Tibial artery (tissue), 4 donors: ENCODE data around the gene CSPG4.

ENCODE experiments used
- DNase-seq, 2 donors: peaks; one replicate each; pipeline ENCODE4 v3.0.0-alpha.2; 2019
- H3K27ac ChIP-seq, 2 donors: fragments of 200-600 bp; sonication (generic) in 1 of 2; 1 replicate in 1 of 2; 2 replicates in 1 of 2; pipeline ENCODE4 v1.5.1; 2018 to 2019; ENCODE audit warnings: mild to moderate bottlenecking in 1 of 2
- H3K27me3 ChIP-seq, 2 donors: fragments of 200-600 bp; sonication (generic) in 1 of 2; one replicate each; pipeline versions ENCODE4 v1.5.1 to v1.6.0; 2016 to 2019
- H3K36me3 ChIP-seq, 3 donors: fragments of 200-600 bp; sonication (generic) in 2 of 3; one replicate each; pipeline ENCODE4 v1.5.1; 2016 to 2019; ENCODE audit warnings: mild to moderate bottlenecking in 2 of 3
- H3K4me1 ChIP-seq, 4 donors: fragments of 200-600 bp; sonication (generic) in 2 of 4; 1 replicate in 3 of 4; 2 replicates in 1 of 4; pipeline ENCODE4 v1.5.1; 2016 to 2019
- H3K4me3 ChIP-seq, 2 donors: fragments of 200-600 bp; sonication (generic) in 1 of 2; 1 replicate in 1 of 2; 2 replicates in 1 of 2; pipeline ENCODE4 v1.5.1; 2018 to 2019; ENCODE audit warnings: mild to moderate bottlenecking in 2 of 2
- H3K9me3 ChIP-seq, 3 donors: fragments of 200-600 bp; sonication (generic) in 1 of 3; one replicate each; pipeline ENCODE4 v1.5.1; 2016 to 2019
- CTCF ChIP-seq, 2 experiments: fragments of 200-600 bp in 1 of 2; fragments of 450-650 bp in 1 of 2; IDR thresholded peaks; one replicate each; pipeline ENCODE4 v1.5.1; 2017 to 2019; ENCODE audit warnings: antibody characterized with exemption in 2 of 2, mild to moderate bottlenecking in 1 of 2, moderate library complexity in 1 of 2
- intact Hi-C: fragments of 100-400 bp; cut with DNase I; formaldehyde crosslinking; loops from one replicate; pipeline ENCODE4 v1.15.0; 2023; ENCODE audit warnings: low total_unique reads

Gene CSPG4

GRCh38 chr15:75676688-75677464 lies 35.8 kb downstream of the CSPG4 start:
- Histone ChIP-seq H3K4me1 (peaks cover 6 to 55% (median 51%) of the 10 kb centered on the region in 4 donors), H3K27me3 (no peaks in the 10 kb centered on the region), H3K36me3 (peaks cover 51 to 71% (median 61%) of the 10 kb centered on the region in 3 donors), H3K4me3 (no peak overlapping the region), H3K27ac (peak overlapping the region; percentile 89 to 92), H3K9me3 (no peaks in the 10 kb centered on the region)
- DNase-seq: no peak
- no peak for TF ChIP-seq CTCF (IDR thresholded peaks at IDR 0.05)
- intact Hi-C loops: no loop called here

GRCh38 chr15:75675579-75676404 lies 36.9 kb downstream of the CSPG4 start:
- intact Hi-C loops: no loop called here
- peaks cover 41 to 60% (median 50%) of the 10 kb centered on the region in 3 donors for H3K36me3 ChIP-seq
- peak overlapping the region; percentile 89 to 92 for H3K27ac ChIP-seq
- H3K4me3 ChIP-seq: no peak overlapping the region
- peak in 1 of 2 experiments; percentile 6 for TF ChIP-seq CTCF (IDR thresholded peaks at IDR 0.05)
- DNase-seq: peak in 1 of 2 donors; percentile 90
- H3K4me1 ChIP-seq: peaks cover 6 to 66% (median 57%) of the 10 kb centered on the region in 4 donors
- H3K9me3 ChIP-seq: no peaks in the 10 kb centered on the region
- no peaks in the 10 kb centered on the region for H3K27me3 ChIP-seq

- H3K9me3 ChIP-seq: no peaks in the 10 kb centered on the region
- no peak overlapping the region for H3K4me3 ChIP-seq
- peaks cover 6 to 76% (median 65%) of the 10 kb centered on the region in 4 donors for H3K4me1 ChIP-seq
- peak overlapping the region; percentile 89 to 92 for H3K27ac ChIP-seq
- no peak for TF ChIP-seq CTCF (IDR thresholded peaks at IDR 0.05)
- intact Hi-C loops: no loop called here
- H3K27me3 ChIP-seq: no peaks in the 10 kb centered on the region
- peaks cover 26 to 46% (median 37%) of the 10 kb centered on the region in 3 donors for H3K36me3 ChIP-seq
- no peak for DNase-seq
Measured at GRCh38 chr15:75674366-75674765, 38.3 kb downstream of the CSPG4 start.

GRCh38 chr15:75673426-75674235 lies 39.0 kb downstream of the CSPG4 start:
- Histone ChIP-seq H3K27ac (peak overlapping the region; percentile 89 to 92), H3K36me3 (peaks cover 19 to 38% (median 31%) of the 10 kb centered on the region in 3 donors), H3K4me3 (peak overlapping the region in 1 of 2 donors; percentile 1), H3K4me1 (peaks cover 6 to 80% (median 66%) of the 10 kb centered on the region in 4 donors), H3K9me3 (no peaks in the 10 kb centered on the region), H3K27me3 (no peaks in the 10 kb centered on the region)
- DNase-seq: peak; percentile 87 to 97
- intact Hi-C loops: no loop called here
- TF ChIP-seq CTCF (IDR thresholded peaks at IDR 0.05): no peak
